HG03025 (cell line): ENCODE results near the gene USP28.
"Not testable (repeated sequence)": the region's sequence is repeated elsewhere in the genome, so short reads cannot be mapped to it uniquely, and the experiment has no call there.

ENCODE experiments used
- ATAC-seq: cut with Tn5 transposase; IDR thresholded peaks from one replicate; pipeline ENCODE4 v1.9.1; 2021; ENCODE audit warnings: mild to moderate bottlenecking, moderate library complexity; ENCODE audit not compliant: unreplicated experiment, low FRiP score

The USP28 gene

DNA sequence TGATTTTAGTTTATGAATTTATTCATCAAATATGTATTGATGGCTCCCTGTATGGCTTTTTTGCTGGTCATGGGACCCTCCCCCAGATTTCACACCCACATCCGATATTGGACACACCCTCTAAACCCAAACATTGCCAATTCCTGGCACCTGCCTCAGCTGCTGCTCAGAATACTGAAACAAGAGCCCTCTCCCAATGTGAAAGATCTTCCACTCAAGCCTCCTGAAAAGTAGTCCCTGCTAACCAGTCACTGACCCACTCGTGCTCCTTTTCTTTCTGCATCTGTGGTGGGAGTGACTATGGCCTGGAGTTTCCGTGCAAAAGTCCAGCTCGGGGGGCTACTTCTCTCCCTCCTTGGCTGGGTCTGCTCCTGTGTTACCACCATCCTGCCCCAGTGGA lies 95.9 kb downstream of the USP28 start, which contains the start of gene CLDN25:
Gene CLDN25, plus strand, starts transcription at position 301 of the 400 bp plus-strand sequence. Its CDS starts 0 bp downstream, at position 301.
- no peak for ATAC-seq

- ATAC-seq = no peak
These were observed 97.1 kb downstream of the USP28 start for GRCh38 chr11:113778111-113778910.

DNA sequence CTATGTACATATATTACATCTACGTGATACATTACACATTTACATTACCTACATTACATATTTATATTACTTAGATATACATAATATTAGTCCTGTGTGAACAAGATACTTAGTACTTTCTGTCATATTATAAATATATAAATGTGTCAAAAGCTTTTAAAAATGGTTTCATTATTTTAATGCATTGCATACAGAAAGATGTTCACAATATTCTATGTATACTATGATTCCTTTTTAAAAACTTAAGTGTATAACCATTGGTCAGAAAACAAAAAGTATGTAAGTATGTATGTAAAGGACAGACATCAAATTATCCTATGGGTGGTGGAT lies 101.2 kb downstream of the USP28 start:
- ATAC-seq = no peak

DNA sequence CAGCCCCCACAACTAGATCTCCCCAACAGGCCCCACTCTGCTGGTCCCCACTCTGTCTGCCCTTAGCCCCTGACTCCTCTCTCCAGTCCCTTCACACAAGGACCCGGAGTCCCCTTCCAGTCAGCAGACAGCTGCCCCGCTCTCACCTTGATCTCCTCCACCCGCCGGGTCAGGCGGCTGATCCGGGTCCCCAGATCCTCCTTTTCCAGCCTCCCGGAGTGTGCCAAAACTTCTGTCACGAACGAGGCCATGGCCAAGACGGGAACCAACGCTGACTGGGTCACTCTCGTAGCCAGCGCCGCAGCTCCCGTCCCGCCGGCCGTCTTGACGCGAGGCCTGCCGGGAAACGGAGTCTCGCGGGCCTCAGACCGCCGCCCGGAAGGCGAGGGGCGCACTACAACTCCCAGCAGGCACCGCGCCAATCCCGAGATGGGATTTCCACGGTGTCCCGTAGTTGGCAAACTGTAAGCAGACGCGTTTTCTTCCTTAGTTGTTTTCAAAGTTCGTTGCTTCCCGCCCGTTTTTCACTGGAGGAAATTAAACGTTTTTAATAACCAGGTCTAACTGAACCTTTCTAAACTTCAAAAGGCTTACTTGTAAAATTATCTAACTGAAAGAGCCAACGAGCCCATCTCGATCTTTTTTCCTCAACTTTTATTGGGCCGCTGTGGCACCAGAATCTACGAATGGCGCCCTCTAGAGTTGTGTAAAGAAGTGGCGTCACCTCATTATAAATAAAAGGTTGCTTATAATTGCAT lies 101.8 kb downstream of the USP28 start, which contains the start of gene ZW10:
Gene ZW10, minus strand, starts transcription at position 277 of the 758 bp plus-strand sequence. Its CDS starts 26 bp downstream, at position 251.
- peak; percentile 97 for ATAC-seq

DNA sequence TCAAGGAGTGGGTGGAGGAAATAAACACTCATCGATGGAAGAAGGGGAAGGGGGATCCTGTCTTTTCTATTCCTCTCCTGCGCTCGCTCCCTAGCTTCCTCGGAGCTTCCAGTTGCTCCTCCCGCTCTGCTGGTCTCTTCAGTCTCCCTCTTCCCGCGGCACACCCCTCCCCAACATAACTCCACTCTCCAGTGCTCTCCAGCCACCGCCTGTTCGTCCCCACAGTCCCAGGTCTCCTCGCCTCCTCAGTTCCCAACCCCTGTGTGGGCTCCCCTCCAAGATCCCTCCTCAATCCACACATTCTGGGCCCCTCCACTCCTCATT lies 102.3 kb downstream of the USP28 start:
- no peak for ATAC-seq

GRCh38 chr11:113771964-113772363 lies 103.4 kb downstream of the USP28 start:
- ATAC-seq = no peak

DNA sequence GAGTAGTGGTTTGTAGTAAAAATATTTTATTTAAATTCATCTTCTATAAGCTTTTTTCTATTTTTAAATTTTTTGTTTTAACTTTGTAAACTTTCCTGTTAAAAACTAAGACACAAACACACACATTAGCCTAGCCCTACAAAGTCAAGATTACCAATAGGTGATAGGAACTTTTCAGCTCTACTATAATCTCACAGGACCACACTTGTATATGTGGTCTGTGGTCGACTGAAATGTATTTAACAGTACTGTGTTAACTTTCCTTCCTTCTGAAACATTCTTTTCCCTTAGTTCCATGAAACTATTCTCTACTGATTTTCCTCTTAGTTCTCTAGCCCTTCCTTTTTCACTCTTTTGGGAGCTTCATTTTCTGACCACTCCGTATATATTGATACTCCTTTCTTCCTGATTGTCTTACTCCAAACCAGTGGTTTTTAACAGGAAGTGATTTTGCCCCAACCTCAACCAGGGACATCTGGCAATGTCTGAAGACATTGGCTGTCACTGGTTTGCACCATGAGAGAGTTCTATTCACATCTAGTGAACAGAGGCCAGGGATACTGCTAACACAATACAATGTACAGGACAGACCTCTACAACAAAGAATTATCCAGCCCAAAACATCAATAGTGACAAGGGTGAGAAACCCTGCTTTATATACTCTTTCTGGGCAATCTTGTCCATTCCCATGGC lies 110.7 kb downstream of the USP28 start:
- ATAC-seq = no peak

GRCh38 chr11:113763040-113763439 lies 112.3 kb downstream of the USP28 start:
- ATAC-seq = not testable (repeated sequence)

- ATAC-seq = no peak
These were observed 115.1 kb downstream of the USP28 start for GRCh38 chr11:113760241-113760640.

- ATAC-seq = no peak
These were observed 122.4 kb downstream of the USP28 start for GRCh38 chr11:113752932-113753331.
